Breast epithelium (tissue), 3 donors: ENCODE results near the gene UGT1A4.

Source experiments
- CTCF ChIP-seq, 3 donors: fragments of 450-650 bp; IDR thresholded peaks; one replicate each; pipeline ENCODE4 v1.5.1; 2016 to 2017; ENCODE audit warnings: antibody characterized with exemption in 3 of 3, mild to moderate bottlenecking in 3 of 3, moderate library complexity in 3 of 3
- POLR2A ChIP-seq: fragments of 450-650 bp; IDR thresholded peaks from one replicate; pipeline ENCODE4 v1.6.1; 2016; ENCODE audit warnings: antibody characterized with exemption, mild to moderate bottlenecking, moderate library complexity
- POLR2AphosphoS5 ChIP-seq, 3 donors: sonication (generic); formaldehyde crosslinking; IDR thresholded peaks; one replicate each; pipeline ENCODE4 v1.6.1; 2017; ENCODE audit warnings: antibody characterized with exemption in 3 of 3

- TF ChIP-seq POLR2A (no peak), POLR2AphosphoS5 (IDR thresholded peaks at IDR 0.05) (no peak), CTCF (IDR thresholded peaks at IDR 0.05) (no peak)
Measured at GRCh38 chr2:233798335-233799086, 80.0 kb downstream of the UGT1A4 start.
